Neural progenitor cell (in vitro differentiated cells): ENCODE data around the gene FAM118B. TPM values are rescaled to one million over a fixed set of nuclear protein-coding genes. Genes with fewer than 3 reads are reported as not detected.

Experiments
- DNase-seq: peaks from one replicate; pipeline ENCODE4 v3.0.0-alpha.2; 2016; ENCODE audit warnings: low spot score
- H2AFZ ChIP-seq: fragments of 200-600 bp; sonication (generic); replicated peaks from 2 replicates; pipeline ENCODE4 v1.6.1; 2016; ENCODE audit warnings: antibody characterized with exemption
- H3F3A ChIP-seq: fragments of 200-600 bp; sonication (generic); 2 replicates; pipeline ENCODE4 v1.6.1; 2016; ENCODE audit warnings: antibody characterized with exemption, low read depth
- H3K27ac ChIP-seq: fragments of 200-600 bp; sonication (generic); 2 replicates; pipeline ENCODE4 v1.5.1; 2016; ENCODE audit warnings: mild to moderate bottlenecking
- H3K27me3 ChIP-seq: fragments of 200-600 bp; sonication (generic); 2 replicates; pipeline ENCODE4 v1.6.1; 2016; ENCODE audit warnings: mild to moderate bottlenecking, moderate library complexity
- H3K36me3 ChIP-seq: fragments of 200-600 bp; sonication (generic); 2 replicates; pipeline ENCODE4 v1.5.1; 2016
- H3K4me1 ChIP-seq: fragments of 200-600 bp; sonication (generic); 2 replicates; pipeline ENCODE4 v1.6.1; 2016; ENCODE audit warnings: mixed run types
- H3K4me2 ChIP-seq: fragments of 200-600 bp; sonication (generic); 2 replicates; pipeline ENCODE4 v1.6.1; 2016
- H3K4me3 ChIP-seq: fragments of 200-600 bp; sonication (generic); 2 replicates; pipeline ENCODE4 v1.5.1; 2016
- H3K79me2 ChIP-seq: fragments of 200-600 bp; sonication (generic); 2 replicates; pipeline ENCODE4 v1.6.1; 2016; ENCODE audit warnings: low read depth
- H3K9ac ChIP-seq: fragments of 200-600 bp; sonication (generic); 2 replicates; pipeline ENCODE4 v1.6.1; 2016
- H3K9me3 ChIP-seq: fragments of 200-600 bp; sonication (generic); 2 replicates; pipeline ENCODE4 v1.5.1; 2016; ENCODE audit warnings: low read depth
- H4K20me1 ChIP-seq: fragments of 200-600 bp; sonication (generic); 2 replicates; pipeline ENCODE4 v1.6.1; 2016; ENCODE audit warnings: low read depth
- H3K27ac Mint-ChIP-seq: 3 replicates; pipeline ENCODE4 v1.8.0; 2021; ENCODE audit warnings: mixed read lengths
- H3K27me3 Mint-ChIP-seq: 2 replicates; pipeline ENCODE4 v1.8.0; 2022; ENCODE audit warnings: low read depth, mild to moderate bottlenecking, inconsistent platforms, moderate library complexity, mixed read lengths; ENCODE audit not compliant: insufficient read depth
- H3K36me3 Mint-ChIP-seq: 3 replicates; pipeline ENCODE4 v1.8.0; 2021; ENCODE audit warnings: mixed read lengths
- H3K4me1 Mint-ChIP-seq: 3 replicates; pipeline ENCODE4 v1.8.0; 2021; ENCODE audit warnings: mixed read lengths
- H3K4me3 Mint-ChIP-seq: 3 replicates; pipeline ENCODE4 v1.8.0; 2021; ENCODE audit warnings: mild to moderate bottlenecking, moderate library complexity, mixed read lengths
- H3K9me3 Mint-ChIP-seq: 3 replicates; pipeline ENCODE4 v1.8.0; 2020; ENCODE audit warnings: mixed read lengths
- CTCF ChIP-seq: fragments of 200-600 bp; sonication (generic); IDR thresholded peaks from 2 replicates; pipeline ENCODE4 v1.5.1; 2017; ENCODE audit warnings: antibody characterized with exemption, mild to moderate bottlenecking
- EZH2 ChIP-seq: fragments of 200-600 bp; sonication (generic); IDR thresholded peaks from 2 replicates; pipeline ENCODE4 v1.6.1; 2017; ENCODE audit warnings: antibody characterized with exemption, mild to moderate bottlenecking, moderate library complexity
- EZH2phosphoT487 ChIP-seq: fragments of 200-600 bp; sonication (generic); IDR thresholded peaks from 2 replicates; pipeline ENCODE4 v1.6.1; 2017; ENCODE audit warnings: antibody characterized with exemption
- total RNA-seq: library from RNA; depleted of rRNA; stranded (reverse); fragments of >200 nt; gene quantifications from 2 replicates; pipeline ENCODE4 v1.2.3, GENCODE V29; 2015; ENCODE audit warnings: low replicate concordance

The FAM118B gene
- total RNA-seq, 1 donor from 2014 or later, result 43.2 TPM

- Mint-ChIP-seq H3K4me1 (peaks cover 46% of the 10 kb centered on the region), H3K9me3 (peaks cover 6% of the 10 kb centered on the region), H3K27me3 (peaks cover 7% of the 10 kb centered on the region), H3K36me3 (peaks cover 24% of the 10 kb centered on the region), H3K27ac (no peak overlapping the region), H3K4me3 (no peak overlapping the region)
- Histone ChIP-seq H3K9me3 (no peaks in the 10 kb centered on the region), H4K20me1 (peaks cover 6% of the 10 kb centered on the region), H3K4me3 (no peak overlapping the region), H3K27ac (no peak overlapping the region), H3K36me3 (no peaks in the 10 kb centered on the region), H3K4me1 (no peaks in the 10 kb centered on the region), H3K27me3 (no peaks in the 10 kb centered on the region), H2AFZ (no peak overlapping the region), H3K79me2 (no peaks in the 10 kb centered on the region), H3K4me2 (no peak overlapping the region), H3K9ac (no peak overlapping the region), H3F3A (peaks cover 4% of the 10 kb centered on the region)
- TF ChIP-seq EZH2phosphoT487 (no peak), EZH2 (no peak), CTCF (no peak)
- DNase-seq, result no peak
These were observed 20.1 kb upstream of the FAM118B start for GRCh38 chr11:126191379-126192073.

GRCh38 chr11:126192361-126192760 lies 19.2 kb upstream of the FAM118B start:
- H3K27me3 ChIP-seq, result no peaks in the 10 kb centered on the region
- no peak for DNase-seq
- no peak overlapping the region for H3K4me3 ChIP-seq
- peaks cover 4% of the 10 kb centered on the region for H3F3A ChIP-seq
- no peak for TF ChIP-seq EZH2
- TF ChIP-seq CTCF, result no peak
- TF ChIP-seq EZH2phosphoT487, result no peak
- H3K36me3 Mint-ChIP-seq, result peaks cover 29% of the 10 kb centered on the region
- no peaks in the 10 kb centered on the region for H3K79me2 ChIP-seq
- H2AFZ ChIP-seq, result no peak overlapping the region
- H3K4me2 ChIP-seq, result no peak overlapping the region
- H3K4me1 ChIP-seq, result no peaks in the 10 kb centered on the region
- no peak overlapping the region for H3K27ac Mint-ChIP-seq
- peaks cover 5% of the 10 kb centered on the region for H3K27me3 Mint-ChIP-seq
- peaks cover 11% of the 10 kb centered on the region for H3K9me3 Mint-ChIP-seq
- H3K36me3 ChIP-seq, result no peaks in the 10 kb centered on the region
- H3K9ac ChIP-seq, result no peak overlapping the region
- H3K4me3 Mint-ChIP-seq, result no peak overlapping the region
- H4K20me1 ChIP-seq, result peaks cover 5% of the 10 kb centered on the region
- no peak overlapping the region for H3K27ac ChIP-seq
- no peaks in the 10 kb centered on the region for H3K9me3 ChIP-seq
- peaks cover 37% of the 10 kb centered on the region for H3K4me1 Mint-ChIP-seq

GRCh38 chr11:126193038-126193478 lies 18.5 kb upstream of the FAM118B start:
- H3K4me1 Mint-ChIP-seq, result peaks cover 37% of the 10 kb centered on the region
- H3K9me3 Mint-ChIP-seq, result peaks cover 11% of the 10 kb centered on the region
- Histone ChIP-seq H3K27me3 (no peaks in the 10 kb centered on the region), H2AFZ (no peak overlapping the region), H3K36me3 (no peaks in the 10 kb centered on the region), H3K4me2 (no peak overlapping the region), H3F3A (peaks cover 4% of the 10 kb centered on the region), H3K9ac (no peak overlapping the region), H3K79me2 (no peaks in the 10 kb centered on the region), H3K27ac (no peak overlapping the region), H3K9me3 (no peaks in the 10 kb centered on the region), H3K4me3 (no peak overlapping the region), H3K4me1 (no peaks in the 10 kb centered on the region), H4K20me1 (peaks cover 3% of the 10 kb centered on the region)
- H3K27ac Mint-ChIP-seq, result no peak overlapping the region
- H3K36me3 Mint-ChIP-seq, result peaks cover 34% of the 10 kb centered on the region
- no peak for DNase-seq
- no peak for TF ChIP-seq EZH2phosphoT487
- no peak for TF ChIP-seq CTCF
- no peak for TF ChIP-seq EZH2
- peaks cover 5% of the 10 kb centered on the region for H3K27me3 Mint-ChIP-seq
- no peak overlapping the region for H3K4me3 Mint-ChIP-seq
